ENCODE data around the gene PROS1. TPM values are rescaled to one million over a fixed set of nuclear protein-coding genes. Genes with fewer than 3 reads are reported as not detected.

The PROS1 gene
- total and polyA plus RNA-seq, 9 of the 15 experiments (the other 6 are each of a cell fraction or from before 2014, with no cell fraction given), result 5.5 to 50.5 (median 22.7) TPM

GRCh38 chr3:94011233-94011711 is 37.6 kb upstream of the PROS1 start:
- Histone ChIP-seq H3K4me2 (ENCODE audit: insufficient read depth, low read length) (no peak overlapping the region), H3K9me1 (ENCODE audit: control insufficient read depth, insufficient read depth, low read length) (no peaks in the 10 kb centered on the region), H3K27me3 (ENCODE audit: control insufficient read depth in 2 of 2, insufficient read depth in 2 of 2, low read length in 2 of 2) (no peaks in the 10 kb centered on the region), H3K9ac (ENCODE audit: insufficient read depth in 1 of 2, low read depth in 2 of 2, low read length in 2 of 2) (no peak overlapping the region), H3K27ac (ENCODE audit: extremely low read depth, low read depth, low read length) (no peak overlapping the region), H4K20me1 (replicated peaks; ENCODE audit: control insufficient read depth, insufficient read depth, low read length) (no peaks in the 10 kb centered on the region), H3K9me3 (replicated peaks; ENCODE audit: control insufficient read depth, insufficient read depth, low read depth, low read length) (no peaks in the 10 kb centered on the region), H2AFZ (ENCODE audit: low read depth, low read length) (no peak overlapping the region), H3K79me2 (ENCODE audit: control insufficient read depth, insufficient read depth, low read length) (no peaks in the 10 kb centered on the region), H3K36me3 (ENCODE audit: control insufficient read depth, insufficient read depth, low read length) (peaks cover 7% of the 10 kb centered on the region; the same call in 1 of the 3 replicates), H3K4me3 (no peak overlapping the region), H3K4me1 (replicated peaks in 1 of 2; ENCODE audit: control insufficient read depth in 2 of 2, insufficient read depth in 2 of 2, low read length in 2 of 2) (no peaks in the 10 kb centered on the region)
- POLR2A ChIA-PET, result no interaction called here
- TF ChIP-seq BMI1 (IDR thresholded peaks at IDR 0.05; ENCODE audit: low read length), result no peak
- TF ChIP-seq, protein P1, sequence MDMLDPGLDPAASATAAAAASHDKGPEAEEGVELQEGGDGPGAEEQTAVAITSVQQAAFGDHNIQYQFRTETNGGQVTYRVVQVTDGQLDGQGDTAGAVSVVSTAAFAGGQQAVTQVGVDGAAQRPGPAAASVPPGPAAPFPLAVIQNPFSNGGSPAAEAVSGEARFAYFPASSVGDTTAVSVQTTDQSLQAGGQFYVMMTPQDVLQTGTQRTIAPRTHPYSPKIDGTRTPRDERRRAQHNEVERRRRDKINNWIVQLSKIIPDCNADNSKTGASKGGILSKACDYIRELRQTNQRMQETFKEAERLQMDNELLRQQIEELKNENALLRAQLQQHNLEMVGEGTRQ (CRISPR knock-in tag; IDR thresholded peaks at IDR 0.05), result no peak
- CTCF ChIA-PET (ENCODE audit: low intra/inter-chr PET ratio), result no interaction called here
- in situ Hi-C loops (cut with MboI), result no loop called here
- no peak for ATAC-seq
- 70% methylated on average over 3 of the region's 3 CpGs for WGBS (ENCODE audit: insufficient coverage, low coverage, missing lambda C conversion rate)
- DNase-seq (ENCODE audit: extremely low read depth in 1 of 4, low spot score in 3 of 4), result no peak
- FAIRE-seq, result no peak
- BruUV-seq (replicated peaks), result no TSS peak
- intact Hi-C loops (cut with micrococcal nuclease), result no loop called here

- no peaks in the 10 kb centered on the region for H3K9me1 ChIP-seq (ENCODE audit: control insufficient read depth, insufficient read depth, low read length)
- H3K79me2 ChIP-seq (ENCODE audit: control insufficient read depth, insufficient read depth, low read length), result 0 out of 3 replicates have a peak, but pooled peaks cover 3% of the 10 kb centered on the region
- H3K4me2 ChIP-seq (ENCODE audit: insufficient read depth, low read length), result no peak overlapping the region
- DNase-seq (ENCODE audit: extremely low read depth in 1 of 4, low spot score in 3 of 4), result no peak
- peaks cover 8% of the 10 kb centered on the region; the same call in 1 of the 3 replicates for H3K36me3 ChIP-seq (ENCODE audit: control insufficient read depth, insufficient read depth, low read length)
- intact Hi-C loops (cut with micrococcal nuclease) (no loop called here), in situ Hi-C loops (cut with MboI) (no loop called here)
- H3K9me3 ChIP-seq (replicated peaks; ENCODE audit: control insufficient read depth, insufficient read depth, low read depth, low read length), result no peaks in the 10 kb centered on the region
- 92% methylated on average over 2 of the region's 2 CpGs for WGBS (ENCODE audit: insufficient coverage, low coverage, missing lambda C conversion rate)
- no peaks in the 10 kb centered on the region for H3K4me1 ChIP-seq (replicated peaks in 1 of 2; ENCODE audit: control insufficient read depth in 2 of 2, insufficient read depth in 2 of 2, low read length in 2 of 2)
- TF ChIP-seq, protein P2, sequence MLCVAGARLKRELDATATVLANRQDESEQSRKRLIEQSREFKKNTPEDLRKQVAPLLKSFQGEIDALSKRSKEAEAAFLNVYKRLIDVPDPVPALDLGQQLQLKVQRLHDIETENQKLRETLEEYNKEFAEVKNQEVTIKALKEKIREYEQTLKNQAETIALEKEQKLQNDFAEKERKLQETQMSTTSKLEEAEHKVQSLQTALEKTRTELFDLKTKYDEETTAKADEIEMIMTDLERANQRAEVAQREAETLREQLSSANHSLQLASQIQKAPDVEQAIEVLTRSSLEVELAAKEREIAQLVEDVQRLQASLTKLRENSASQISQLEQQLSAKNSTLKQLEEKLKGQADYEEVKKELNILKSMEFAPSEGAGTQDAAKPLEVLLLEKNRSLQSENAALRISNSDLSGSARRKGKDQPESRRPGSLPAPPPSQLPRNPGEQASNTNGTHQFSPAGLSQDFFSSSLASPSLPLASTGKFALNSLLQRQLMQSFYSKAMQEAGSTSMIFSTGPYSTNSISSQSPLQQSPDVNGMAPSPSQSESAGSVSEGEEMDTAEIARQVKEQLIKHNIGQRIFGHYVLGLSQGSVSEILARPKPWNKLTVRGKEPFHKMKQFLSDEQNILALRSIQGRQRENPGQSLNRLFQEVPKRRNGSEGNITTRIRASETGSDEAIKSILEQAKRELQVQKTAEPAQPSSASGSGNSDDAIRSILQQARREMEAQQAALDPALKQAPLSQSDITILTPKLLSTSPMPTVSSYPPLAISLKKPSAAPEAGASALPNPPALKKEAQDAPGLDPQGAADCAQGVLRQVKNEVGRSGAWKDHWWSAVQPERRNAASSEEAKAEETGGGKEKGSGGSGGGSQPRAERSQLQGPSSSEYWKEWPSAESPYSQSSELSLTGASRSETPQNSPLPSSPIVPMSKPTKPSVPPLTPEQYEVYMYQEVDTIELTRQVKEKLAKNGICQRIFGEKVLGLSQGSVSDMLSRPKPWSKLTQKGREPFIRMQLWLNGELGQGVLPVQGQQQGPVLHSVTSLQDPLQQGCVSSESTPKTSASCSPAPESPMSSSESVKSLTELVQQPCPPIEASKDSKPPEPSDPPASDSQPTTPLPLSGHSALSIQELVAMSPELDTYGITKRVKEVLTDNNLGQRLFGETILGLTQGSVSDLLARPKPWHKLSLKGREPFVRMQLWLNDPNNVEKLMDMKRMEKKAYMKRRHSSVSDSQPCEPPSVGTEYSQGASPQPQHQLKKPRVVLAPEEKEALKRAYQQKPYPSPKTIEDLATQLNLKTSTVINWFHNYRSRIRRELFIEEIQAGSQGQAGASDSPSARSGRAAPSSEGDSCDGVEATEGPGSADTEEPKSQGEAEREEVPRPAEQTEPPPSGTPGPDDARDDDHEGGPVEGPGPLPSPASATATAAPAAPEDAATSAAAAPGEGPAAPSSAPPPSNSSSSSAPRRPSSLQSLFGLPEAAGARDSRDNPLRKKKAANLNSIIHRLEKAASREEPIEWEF (CRISPR knock-in tag; IDR thresholded peaks at IDR 0.05), result no peak
- TF ChIP-seq SRSF3 (IDR thresholded peaks at IDR 0.05; ENCODE audit: insufficient read depth, low read length) (no peak), ZFP30 (CRISPR knock-in tag; IDR thresholded peaks at IDR 0.05; ENCODE audit: borderline replicate concordance) (no peak)
- no TSS peak for BruUV-seq (replicated peaks)
- ChIA-PET POLR2A (no interaction called here), CTCF (ENCODE audit: low intra/inter-chr PET ratio) (no interaction called here)
- H4K20me1 ChIP-seq (replicated peaks; ENCODE audit: control insufficient read depth, insufficient read depth, low read length), result no peaks in the 10 kb centered on the region
- H3K4me3 ChIP-seq, result no peak overlapping the region
- H3K27me3 ChIP-seq (ENCODE audit: control insufficient read depth in 2 of 2, insufficient read depth in 2 of 2, low read length in 2 of 2), result no peaks in the 10 kb centered on the region
- no peak for ATAC-seq
- H3K27ac ChIP-seq (ENCODE audit: extremely low read depth, low read depth, low read length), result no peak overlapping the region
- H3K9ac ChIP-seq (ENCODE audit: insufficient read depth in 1 of 2, low read depth in 2 of 2, low read length in 2 of 2), result no peak overlapping the region
- FAIRE-seq, result no peak
- no peak overlapping the region for H2AFZ ChIP-seq (ENCODE audit: low read depth, low read length)
Observed at GRCh38 chr3:94009608-94010007, 35.9 kb upstream of the PROS1 start.

All from K562 (cell line).